ENCODE measurements around the gene ACO1.

ACO1 gene

GRCh38 chr9:32387256-32387655 is 2.8 kb downstream of the ACO1 start:
- H3K4me1 ChIP-seq (ENCODE audit: control insufficient read depth, insufficient read depth, low read length) = no peaks in the 10 kb centered on the region
- CTCF ChIA-PET = interaction anchor here (0.6 to 8.9 kb wide), 3 partner anchors 8 to 192 kb away, joined by 3 to 98 read pairs (median 3); no protein-coding TSS in a partner anchor

GRCh38 chr9:32389365-32389764 is 4.9 kb downstream of the ACO1 start:
- CTCF ChIA-PET = interaction anchor here (0.7 to 8.9 kb wide), 4 partner anchors 8 to 189 kb away, joined by 3 to 98 read pairs (median 6); no protein-coding TSS in a partner anchor
- POLR2A ChIA-PET = interaction anchor here (0.7 kb wide), 1 partner anchor 537 kb away, joined by 3 read pairs; no protein-coding TSS in a partner anchor

More at GRCh38 chr9:32387256-32387655, 2.8 kb downstream of the ACO1 start:
- Histone ChIP-seq H3K27ac (ENCODE audit: extremely low read depth, low read depth, low read length) (no peak overlapping the region), H3K36me3 (ENCODE audit: control insufficient read depth in 2 of 2, insufficient read depth in 1 of 2, low read length in 2 of 2) (peaks cover 0 to 6% of the 10 kb centered on the region in 2 experiments; a peak in 1 of 3 replicates), H3K4me3 (ENCODE audit: low read depth, low read length) (no peak overlapping the region), H3K9me3 (ENCODE audit: control insufficient read depth, insufficient read depth, low read depth, low read length) (no peaks in the 10 kb centered on the region)
- TF ChIP-seq ZNF777 (tag by site-specific recombination; IDR thresholded peaks at IDR 0.05; ENCODE audit: borderline replicate concordance) = no peak
- no peak for TF ChIP-seq ZNF132 (tag by site-specific recombination; IDR thresholded peaks at IDR 0.05; ENCODE audit: borderline replicate concordance)
- no peak for TF ChIP-seq REPIN1 (tag by site-specific recombination; IDR thresholded peaks at IDR 0.05; ENCODE audit: low read depth)
- no peak for TF ChIP-seq ZNF776 (tag by site-specific recombination; IDR thresholded peaks at IDR 0.05; ENCODE audit: borderline replicate concordance)
- TF ChIP-seq ZNF138 (tag by site-specific recombination; IDR thresholded peaks at IDR 0.05; ENCODE audit: borderline replicate concordance) = no peak
- no peak for TF ChIP-seq ZSCAN30 (tag by site-specific recombination; IDR thresholded peaks at IDR 0.05)
- TF ChIP-seq OSR2 (tag by site-specific recombination; IDR thresholded peaks at IDR 0.05) = no peak
- TF ChIP-seq SCRT1 (tag by site-specific recombination; IDR thresholded peaks at IDR 0.05; ENCODE audit: borderline replicate concordance) = no peak
- POLR2A ChIA-PET = no interaction called here

More at GRCh38 chr9:32389365-32389764, 4.9 kb downstream of the ACO1 start:
- Histone ChIP-seq H3K36me3 (ENCODE audit: control insufficient read depth in 2 of 2, insufficient read depth in 1 of 2, low read length in 2 of 2) (peaks cover 0 to 6% of the 10 kb centered on the region in 2 experiments; a peak in 1 of 3 replicates), H3K27ac (ENCODE audit: extremely low read depth, low read depth, low read length) (no peak overlapping the region), H3K4me3 (ENCODE audit: low read depth, low read length) (no peak overlapping the region), H3K9me3 (ENCODE audit: control insufficient read depth, insufficient read depth, low read depth, low read length) (no peaks in the 10 kb centered on the region), H3K4me1 (ENCODE audit: control insufficient read depth, insufficient read depth, low read length) (no peaks in the 10 kb centered on the region)
- TF ChIP-seq ZNF596 (tag by site-specific recombination; IDR thresholded peaks at IDR 0.05) (no peak), ZBTB6 (tag by site-specific recombination; IDR thresholded peaks at IDR 0.05) (no peak), ZNF701 (tag by site-specific recombination; IDR thresholded peaks at IDR 0.05) (no peak), ZBTB17 (tag by site-specific recombination; IDR thresholded peaks at IDR 0.05) (no peak), ZNF830 (tag by site-specific recombination; IDR thresholded peaks at IDR 0.05; ENCODE audit: low read depth) (no peak), ZNF518A (tag by site-specific recombination; conservative IDR thresholded peaks at IDR 0.05; ENCODE audit: low read depth) (no peak), ZNF571 (tag by site-specific recombination; IDR thresholded peaks at IDR 0.05) (no peak), ZNF19 (tag by site-specific recombination; IDR thresholded peaks at IDR 0.05; ENCODE audit: low read depth) (no peak), KLF17 (tag by site-specific recombination; IDR thresholded peaks at IDR 0.05) (no peak), ZNF626 (tag by site-specific recombination; IDR thresholded peaks at IDR 0.05) (no peak), ZNF785 (tag by site-specific recombination; IDR thresholded peaks at IDR 0.05) (no peak), ZNF501 (tag by site-specific recombination; IDR thresholded peaks at IDR 0.05) (no peak), ZNF837 (tag by site-specific recombination; IDR thresholded peaks at IDR 0.05) (no peak), ZNF449 (tag by site-specific recombination; IDR thresholded peaks at IDR 0.05) (no peak), ZNF148 (tag by site-specific recombination; IDR thresholded peaks at IDR 0.05; ENCODE audit: borderline replicate concordance) (no peak), ZNF2 (tag by site-specific recombination; IDR thresholded peaks at IDR 0.05) (no peak), ZNF843 (tag by site-specific recombination; IDR thresholded peaks at IDR 0.05) (no peak)
